ENCODE results near the gene OR8D1. TPM values are rescaled to one million over a fixed set of nuclear protein-coding genes. Genes with fewer than 3 reads are reported as not detected.

Gene OR8D1
- total and polyA plus RNA-seq, 7 donors = not detected

DNA sequence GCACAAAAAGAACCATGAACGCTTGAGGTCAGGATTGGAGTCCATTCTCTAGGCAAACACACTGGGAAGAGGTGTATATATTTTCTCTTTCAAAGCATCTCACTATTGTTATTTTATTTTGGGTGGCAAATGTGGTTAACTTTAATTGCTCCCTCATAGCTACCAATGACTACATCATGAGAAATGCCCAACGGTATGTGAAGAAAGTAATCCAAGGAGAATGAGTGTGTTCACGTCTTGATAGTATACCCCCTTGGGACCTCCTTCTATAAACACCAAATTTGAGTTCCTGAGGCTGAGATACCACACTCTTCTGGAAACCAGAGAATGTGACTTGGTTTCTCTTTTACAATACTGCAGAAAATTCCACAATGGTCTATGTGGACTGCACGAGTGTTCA lies 15.8 kb downstream of the OR8D1 start:
- Histone ChIP-seq H3K36me3 (ENCODE audit: insufficient read depth in 1 of 2, low read depth in 1 of 2) (no peaks in the 10 kb centered on the region), H3K4me1 (no peaks in the 10 kb centered on the region), H3K27ac (no peak overlapping the region), H3K9me3 (no peaks in the 10 kb centered on the region), H3K27me3 (ENCODE audit: insufficient read depth in 3 of 3, low read length in 2 of 3) (no peaks in the 10 kb centered on the region), H3K4me3 (no peak overlapping the region)
- ATAC-seq (no peak), DNase-seq (no peak)
- intact Hi-C loops (cut with DNase I) = no loop called here
- 70 to 78% (median 72%) methylated on average over 4 of the region's 4 CpGs for WGBS, 3 donors
- TF ChIP-seq, protein P1, sequence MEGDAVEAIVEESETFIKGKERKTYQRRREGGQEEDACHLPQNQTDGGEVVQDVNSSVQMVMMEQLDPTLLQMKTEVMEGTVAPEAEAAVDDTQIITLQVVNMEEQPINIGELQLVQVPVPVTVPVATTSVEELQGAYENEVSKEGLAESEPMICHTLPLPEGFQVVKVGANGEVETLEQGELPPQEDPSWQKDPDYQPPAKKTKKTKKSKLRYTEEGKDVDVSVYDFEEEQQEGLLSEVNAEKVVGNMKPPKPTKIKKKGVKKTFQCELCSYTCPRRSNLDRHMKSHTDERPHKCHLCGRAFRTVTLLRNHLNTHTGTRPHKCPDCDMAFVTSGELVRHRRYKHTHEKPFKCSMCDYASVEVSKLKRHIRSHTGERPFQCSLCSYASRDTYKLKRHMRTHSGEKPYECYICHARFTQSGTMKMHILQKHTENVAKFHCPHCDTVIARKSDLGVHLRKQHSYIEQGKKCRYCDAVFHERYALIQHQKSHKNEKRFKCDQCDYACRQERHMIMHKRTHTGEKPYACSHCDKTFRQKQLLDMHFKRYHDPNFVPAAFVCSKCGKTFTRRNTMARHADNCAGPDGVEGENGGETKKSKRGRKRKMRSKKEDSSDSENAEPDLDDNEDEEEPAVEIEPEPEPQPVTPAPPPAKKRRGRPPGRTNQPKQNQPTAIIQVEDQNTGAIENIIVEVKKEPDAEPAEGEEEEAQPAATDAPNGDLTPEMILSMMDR (IDR thresholded peaks at IDR 0.05) = no peak

DNA sequence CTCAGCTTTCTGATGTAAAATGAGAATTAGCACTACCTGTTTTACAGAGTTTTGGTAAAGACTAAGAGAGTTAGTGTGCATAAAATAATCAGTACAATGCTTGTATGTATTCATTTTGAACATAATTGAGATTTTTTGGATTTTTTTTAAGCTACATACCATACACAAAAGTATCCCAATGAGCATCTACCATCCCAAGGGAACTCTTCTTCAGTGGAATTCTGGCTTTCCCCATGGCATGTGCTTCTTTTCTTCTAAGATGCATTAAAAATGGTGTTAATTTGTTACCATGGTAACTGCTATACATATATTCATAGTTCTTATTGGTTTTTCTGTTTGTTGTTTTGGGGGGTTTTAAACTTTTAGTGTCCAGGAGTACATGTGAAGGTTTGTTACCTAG lies 17.7 kb downstream of the OR8D1 start:
- TF ChIP-seq, protein P1 (IDR thresholded peaks at IDR 0.05) = no peak
- ATAC-seq = no peak

DNA sequence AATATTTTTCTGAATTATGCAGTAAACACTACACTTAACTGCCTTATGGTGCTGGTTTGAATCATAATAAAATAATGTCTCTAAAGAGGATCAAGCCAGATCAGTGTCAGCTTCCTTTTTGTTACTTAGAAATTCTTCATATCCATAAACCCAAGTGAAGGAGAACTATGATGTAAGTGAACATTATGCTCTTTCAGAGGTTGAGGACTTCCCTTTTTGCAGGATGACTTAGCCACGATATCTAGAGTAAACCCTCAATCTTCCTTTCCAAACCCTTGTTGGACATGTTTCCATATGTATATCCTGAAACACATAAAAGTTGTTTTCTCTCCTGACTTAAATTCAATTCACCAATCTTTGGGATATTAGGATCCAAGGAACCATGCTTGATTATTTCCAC lies 19.1 kb downstream of the OR8D1 start:
- no peak for DNase-seq
- Histone ChIP-seq H3K27me3 (ENCODE audit: insufficient read depth in 3 of 3, low read length in 2 of 3) (no peaks in the 10 kb centered on the region), H3K9me3 (no peaks in the 10 kb centered on the region), H3K4me1 (no peaks in the 10 kb centered on the region), H3K27ac (no peak overlapping the region), H3K4me3 (no peak overlapping the region), H3K36me3 (ENCODE audit: insufficient read depth in 1 of 2, low read depth in 1 of 2) (no peaks in the 10 kb centered on the region)
- no peak for ATAC-seq
- intact Hi-C loops (cut with DNase I) = no loop called here
- 74 to 85% (median 74%) methylated on average over 1 of the region's 1 CpG for WGBS, 3 donors
- TF ChIP-seq, protein P1 (IDR thresholded peaks at IDR 0.05) = no peak

More for the DNA sequence above, 17.7 kb downstream of the OR8D1 start:
- Histone ChIP-seq H3K27me3 (ENCODE audit: insufficient read depth in 3 of 3, low read length in 2 of 3) (no peaks in the 10 kb centered on the region), H3K36me3 (ENCODE audit: insufficient read depth in 1 of 2, low read depth in 1 of 2) (no peaks in the 10 kb centered on the region), H3K9me3 (no peaks in the 10 kb centered on the region), H3K27ac (no peak overlapping the region), H3K4me1 (no peaks in the 10 kb centered on the region), H3K4me3 (no peak overlapping the region)
- DNase-seq = no peak
- intact Hi-C loops (cut with DNase I) = no loop called here

DNA sequence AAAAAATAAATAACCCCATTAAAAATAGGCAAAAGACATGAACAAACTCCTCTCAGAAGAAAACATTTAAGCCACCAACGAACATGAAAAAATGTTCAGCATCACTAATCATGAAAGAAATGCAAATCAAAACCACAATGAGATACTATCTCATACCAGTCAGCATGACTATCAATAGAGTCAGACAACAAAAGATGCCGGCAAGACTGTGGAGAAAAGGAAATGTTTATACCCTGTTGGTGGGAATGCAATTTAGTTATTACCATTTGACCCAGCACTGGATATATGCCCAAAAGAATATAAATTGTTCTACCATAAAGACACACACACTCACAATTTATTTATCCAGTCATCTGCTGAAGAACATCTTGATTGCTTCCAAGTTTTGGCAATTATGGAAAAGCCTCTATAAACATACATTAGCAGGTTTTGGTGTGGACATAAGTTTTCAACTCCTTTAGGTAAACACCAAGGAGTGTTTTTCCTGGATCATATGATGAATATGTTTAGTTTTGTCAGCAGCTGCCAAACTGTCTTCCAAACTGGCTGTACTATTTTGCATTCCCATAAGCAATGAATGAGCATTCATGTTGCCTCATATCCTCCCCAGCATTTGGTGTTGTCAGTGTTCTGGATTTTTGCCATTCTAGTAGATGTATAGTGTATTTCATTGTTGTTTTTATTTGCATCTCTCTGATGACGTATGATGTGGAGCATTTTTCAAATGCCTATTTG lies 28.0 kb downstream of the OR8D1 start:
- peaks cover 13% of the 10 kb centered on the region for H3K9me3 ChIP-seq
- no peaks in the 10 kb centered on the region for H3K36me3 ChIP-seq (ENCODE audit: insufficient read depth in 1 of 2, low read depth in 1 of 2)
- no peak for ATAC-seq
- TF ChIP-seq, protein P1 (IDR thresholded peaks at IDR 0.05) = no peak
- 62 to 67% (median 63%) methylated on average over 3 of the region's 3 CpGs for WGBS, 3 donors
- H3K4me1 ChIP-seq = no peaks in the 10 kb centered on the region
- no peak overlapping the region for H3K4me3 ChIP-seq
- H3K27me3 ChIP-seq (ENCODE audit: insufficient read depth in 3 of 3, low read length in 2 of 3) = no peaks in the 10 kb centered on the region
- no peak for DNase-seq
- no peak overlapping the region for H3K27ac ChIP-seq
- intact Hi-C loops (cut with DNase I) = no loop called here

- TF ChIP-seq, protein P1 (IDR thresholded peaks at IDR 0.05) = no peak
- DNase-seq = no peak
- Histone ChIP-seq H3K4me3 (no peak overlapping the region), H3K9me3 (peaks cover 8% of the 10 kb centered on the region), H3K4me1 (no peaks in the 10 kb centered on the region), H3K27ac (no peak overlapping the region), H3K36me3 (ENCODE audit: insufficient read depth in 1 of 2, low read depth in 1 of 2) (no peaks in the 10 kb centered on the region), H3K27me3 (ENCODE audit: insufficient read depth in 3 of 3, low read length in 2 of 3) (no peaks in the 10 kb centered on the region)
- no peak for ATAC-seq
- intact Hi-C loops (cut with DNase I) = no loop called here
- 60 to 83% (median 67%) methylated on average over 2 of the region's 2 CpGs for WGBS, 3 donors
Measured at GRCh38 chr11:124278261-124278660, 35.5 kb downstream of the OR8D1 start.
